HEK293T (cell line): Measurements from ENCODE around the gene LIMCH1.
"Not testable (repeated sequence)": the region's sequence is repeated elsewhere in the genome, so short reads cannot be mapped to it uniquely, and the experiment has no call there.

Source experiments
- CTCF ChIA-PET: fragments of 350-600 bp; formaldehyde crosslinking; extraction: SDS; loops from one replicate; lab custom pipeline; 2021; ENCODE audit warnings: antibody characterized with exemption, inconsistent platforms; lab: Yijun Ruan, JAX
- POLR2A ChIA-PET: fragments of 350-600 bp; formaldehyde crosslinking; extraction: SDS; loops from one replicate; lab custom pipeline; 2020; ENCODE audit warnings: antibody characterized with exemption, inconsistent platforms; lab: Yijun Ruan, JAX
- DNase-seq: peaks from one replicate; pipeline ENCODE4 v3.0.0; 2012; ENCODE audit warnings: mixed read lengths; ENCODE audit errors: extremely low spot score
- ARNT ChIP-seq: fragments of 450-650 bp; IDR thresholded peaks from 2 replicates; pipeline ENCODE4 v1.6.1; 2017; ENCODE audit warnings: mild to moderate bottlenecking
- BHLHE40 ChIP-seq: fragments of 450-650 bp; IDR thresholded peaks from 2 replicates; pipeline ENCODE4 v1.6.1; 2016; ENCODE audit warnings: mild to moderate bottlenecking, moderate library complexity, borderline replicate concordance
- CTBP1 ChIP-seq: fragments of 450-650 bp; IDR thresholded peaks from 2 replicates; pipeline ENCODE4 v1.6.1; 2016; ENCODE audit warnings: borderline replicate concordance
- ELF4 ChIP-seq: fragments of 450-650 bp; IDR thresholded peaks from 2 replicates; pipeline ENCODE4 v1.6.1; 2017; ENCODE audit warnings: antibody characterized with exemption
- FOXA1 ChIP-seq: fragments of 450-650 bp; IDR thresholded peaks from 2 replicates; pipeline ENCODE4 v1.6.1; 2016; ENCODE audit warnings: mild to moderate bottlenecking
- FOXK2 ChIP-seq: fragments of 450-650 bp; IDR thresholded peaks from 2 replicates; pipeline ENCODE4 v1.6.1; 2016; ENCODE audit warnings: mild to moderate bottlenecking
- FOXM1 ChIP-seq: fragments of 450-650 bp; IDR thresholded peaks from 2 replicates; pipeline ENCODE4 v1.6.1; 2017; ENCODE audit warnings: mild to moderate bottlenecking, borderline replicate concordance
- HDGF ChIP-seq: fragments of 450-650 bp; IDR thresholded peaks from 2 replicates; pipeline ENCODE4 v1.6.1; 2017; ENCODE audit warnings: antibody characterized with exemption, borderline replicate concordance
- L3MBTL2 ChIP-seq: fragments of 450-650 bp; conservative IDR thresholded peaks from 2 replicates; pipeline ENCODE4 v1.6.1; 2016; ENCODE audit warnings: mild to moderate bottlenecking
- LEF1 ChIP-seq: fragments of 450-650 bp; IDR thresholded peaks from 2 replicates; pipeline ENCODE4 v1.6.1; 2017; ENCODE audit warnings: mild to moderate bottlenecking, borderline replicate concordance
- NFRKB ChIP-seq: fragments of 450-650 bp; IDR thresholded peaks from 2 replicates; pipeline ENCODE4 v1.6.1; 2016; ENCODE audit warnings: mild to moderate bottlenecking, moderate library complexity
- SP1 ChIP-seq: fragments of 450-650 bp; IDR thresholded peaks from 2 replicates; pipeline ENCODE4 v1.6.1; 2017
- SUZ12 ChIP-seq: fragments of 450-650 bp; IDR thresholded peaks from 2 replicates; pipeline ENCODE4 v1.6.1; 2016; ENCODE audit warnings: mild to moderate bottlenecking
- TARDBP ChIP-seq: fragments of 450-650 bp; IDR thresholded peaks from 2 replicates; pipeline ENCODE4 v1.6.1; 2016
- ZNF384 ChIP-seq: fragments of 450-650 bp; IDR thresholded peaks from 2 replicates; pipeline ENCODE4 v1.6.1; 2016
- TF ChIP-seq, protein P1 (sequence below): fragments of 450-650 bp; IDR thresholded peaks from 2 replicates; pipeline ENCODE4 v1.6.1; 2016

LIMCH1 gene

DNA sequence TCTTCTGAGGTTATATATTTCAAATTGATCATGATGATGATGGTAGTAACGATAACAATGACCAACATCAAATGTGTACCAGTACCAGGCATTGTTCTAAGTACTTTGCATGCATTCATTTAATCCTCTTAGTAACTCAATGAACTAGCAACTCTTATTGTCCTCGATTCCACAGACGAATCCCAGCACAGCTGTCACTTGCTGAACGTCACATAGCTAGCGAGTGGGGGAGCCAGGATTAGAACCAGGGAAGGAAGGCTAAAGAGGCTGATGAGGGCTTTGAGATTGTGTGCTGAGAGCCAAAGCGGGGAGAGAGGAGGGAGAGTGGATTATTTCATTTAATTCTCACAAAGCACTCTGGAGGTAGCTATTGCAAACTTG, 106.9 kb downstream of the LIMCH1 start:
- CTCF ChIA-PET = interaction anchor here (0.9 kb wide), 1 partner anchor 8 kb away, joined by 4 read pairs; no protein-coding TSS in a partner anchor
- POLR2A ChIA-PET = no interaction called here
- no peak for DNase-seq
- TF ChIP-seq HDGF = no peak
- no peak for TF ChIP-seq TARDBP
- TF ChIP-seq SP1 = no peak
- TF ChIP-seq CTBP1 = no peak
- no peak for TF ChIP-seq ELF4
- no peak for TF ChIP-seq LEF1
- TF ChIP-seq FOXM1 = no peak
- no peak for TF ChIP-seq FOXA1
- no peak for TF ChIP-seq NFRKB
- TF ChIP-seq ZNF384 = no peak
- no peak for TF ChIP-seq L3MBTL2
- no peak for TF ChIP-seq ARNT
- TF ChIP-seq, protein P1, sequence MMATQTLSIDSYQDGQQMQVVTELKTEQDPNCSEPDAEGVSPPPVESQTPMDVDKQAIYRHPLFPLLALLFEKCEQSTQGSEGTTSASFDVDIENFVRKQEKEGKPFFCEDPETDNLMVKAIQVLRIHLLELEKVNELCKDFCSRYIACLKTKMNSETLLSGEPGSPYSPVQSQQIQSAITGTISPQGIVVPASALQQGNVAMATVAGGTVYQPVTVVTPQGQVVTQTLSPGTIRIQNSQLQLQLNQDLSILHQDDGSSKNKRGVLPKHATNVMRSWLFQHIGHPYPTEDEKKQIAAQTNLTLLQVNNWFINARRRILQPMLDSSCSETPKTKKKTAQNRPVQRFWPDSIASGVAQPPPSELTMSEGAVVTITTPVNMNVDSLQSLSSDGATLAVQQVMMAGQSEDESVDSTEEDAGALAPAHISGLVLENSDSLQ = no peak
- no peak for TF ChIP-seq BHLHE40
- TF ChIP-seq FOXK2 = no peak
- no peak for TF ChIP-seq SUZ12

DNA sequence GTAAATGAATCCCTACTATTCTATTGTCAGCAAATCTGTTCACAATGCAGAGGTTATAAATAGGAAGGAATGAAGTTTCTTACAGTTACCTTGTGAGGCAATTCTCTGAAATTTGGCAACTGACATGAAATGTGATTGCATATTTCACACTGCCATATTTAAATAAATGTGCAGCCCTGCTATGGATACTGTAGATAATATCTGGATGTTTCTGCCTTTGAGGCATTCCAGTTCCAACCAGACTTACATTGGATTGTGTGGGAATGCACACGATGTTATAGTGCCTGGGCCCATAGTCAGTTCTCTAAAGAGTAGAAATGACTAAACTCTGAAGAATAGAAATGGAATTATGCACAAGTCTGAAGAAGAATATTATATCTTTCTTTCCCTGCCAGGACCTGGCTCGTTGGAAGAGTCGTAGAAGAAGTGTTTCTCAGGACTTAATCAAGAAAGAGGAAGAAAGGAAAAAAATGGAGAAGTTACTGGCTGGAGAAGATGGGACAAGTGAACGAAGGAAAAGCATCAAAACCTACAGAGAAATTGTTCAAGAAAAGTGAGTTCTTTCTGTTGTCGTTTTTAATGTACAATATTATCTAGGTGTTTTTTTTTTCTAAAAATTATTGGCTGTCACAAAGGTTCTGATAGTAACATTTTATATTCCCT, 107.9 kb downstream of the LIMCH1 start:
- ChIA-PET CTCF (no interaction called here), POLR2A (no interaction called here)
- TF ChIP-seq HDGF = no peak
- no peak for TF ChIP-seq LEF1
- TF ChIP-seq FOXK2 = no peak
- no peak for TF ChIP-seq SUZ12
- no peak for TF ChIP-seq FOXM1
- TF ChIP-seq CTBP1 = no peak
- TF ChIP-seq FOXA1 = no peak
- TF ChIP-seq, protein P1 = no peak
- TF ChIP-seq SP1 = no peak
- no peak for TF ChIP-seq L3MBTL2
- DNase-seq = no peak

DNA sequence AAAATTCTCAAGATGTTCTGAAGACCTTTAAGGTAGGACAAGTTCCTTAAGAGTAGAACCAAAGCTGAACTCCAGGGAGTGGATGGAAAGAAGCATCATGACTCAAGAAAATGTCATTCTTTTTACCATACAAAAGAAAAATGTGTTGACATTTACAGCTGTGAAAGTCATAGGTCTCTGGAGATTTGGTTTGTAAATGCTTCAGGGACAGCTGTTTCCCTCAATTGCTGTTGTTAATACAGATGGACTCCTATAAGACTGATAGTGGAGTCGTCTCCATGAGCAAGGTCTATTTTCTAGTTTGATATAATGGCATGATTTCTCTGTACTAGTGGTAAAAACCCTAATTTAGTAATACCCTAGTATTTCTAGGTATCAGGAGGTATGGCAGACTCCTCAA, 108.9 kb downstream of the LIMCH1 start:
- DNase-seq = no peak
- no peak for TF ChIP-seq BHLHE40
- TF ChIP-seq FOXM1 = no peak
- TF ChIP-seq L3MBTL2 = no peak
- ChIA-PET CTCF (interaction anchor here (1.0 kb wide), 1 partner anchor 364 kb away, joined by 4 read pairs; no protein-coding TSS in a partner anchor), POLR2A (no interaction called here)

DNA sequence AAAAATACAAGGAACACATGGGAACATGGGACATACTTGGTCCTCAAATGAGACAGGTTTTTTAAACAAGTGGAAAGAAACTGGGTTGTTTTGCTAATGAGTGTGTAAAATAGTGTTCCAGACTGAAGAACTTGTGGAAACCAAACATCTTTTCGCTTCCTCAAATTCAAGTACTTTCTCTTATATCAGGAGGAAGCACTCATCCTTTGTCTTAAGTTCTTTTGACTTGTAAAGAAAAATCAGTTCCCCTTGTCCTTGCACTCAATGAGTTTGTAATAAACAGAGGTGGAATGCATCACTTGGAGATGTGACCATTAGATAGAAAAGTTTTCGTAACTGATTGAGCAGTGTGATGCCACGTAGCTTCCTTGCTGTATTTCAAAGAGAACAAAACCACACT, 109.4 kb downstream of the LIMCH1 start:
- POLR2A ChIA-PET = no interaction called here
- TF ChIP-seq LEF1 (no peak), ELF4 (no peak), ARNT (no peak), ZNF384 (no peak), BHLHE40 (no peak), FOXM1 (no peak), NFRKB (no peak), L3MBTL2 (no peak), SUZ12 (no peak), SP1 (no peak), CTBP1 (no peak)
- no peak for DNase-seq
- CTCF ChIA-PET = interaction anchor here (1.0 kb wide), 1 partner anchor 365 kb away, joined by 4 read pairs; no protein-coding TSS in a partner anchor

DNA sequence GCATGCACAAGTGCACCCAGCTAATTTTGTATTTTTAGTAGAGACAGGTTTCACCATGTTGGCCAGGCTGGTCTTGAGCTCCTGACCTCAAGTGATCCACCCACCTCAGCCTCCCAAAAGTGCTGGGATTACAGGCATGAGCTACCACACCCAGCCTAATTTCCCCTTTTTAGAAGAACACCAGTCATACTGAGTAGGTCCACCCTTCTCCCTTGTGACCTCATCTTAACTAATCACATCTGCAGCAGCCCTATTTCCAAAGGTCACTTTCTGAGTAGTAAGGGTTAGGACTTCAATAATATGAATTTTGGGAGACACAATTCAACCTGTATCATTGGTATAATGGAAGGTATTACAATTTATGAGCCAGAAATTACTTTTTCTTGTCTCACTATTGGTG, 113.2 kb downstream of the LIMCH1 start:
- ChIA-PET CTCF (interaction anchor here (0.8 kb wide), 1 partner anchor 78 kb away, joined by 3 read pairs; no protein-coding TSS in a partner anchor), POLR2A (interaction anchor here (0.7 kb wide), 1 partner anchor 395 kb away, joined by 3 read pairs; the partner anchor contains the start of gene UCHL1)
- not testable (repeated sequence) for DNase-seq

DNA sequence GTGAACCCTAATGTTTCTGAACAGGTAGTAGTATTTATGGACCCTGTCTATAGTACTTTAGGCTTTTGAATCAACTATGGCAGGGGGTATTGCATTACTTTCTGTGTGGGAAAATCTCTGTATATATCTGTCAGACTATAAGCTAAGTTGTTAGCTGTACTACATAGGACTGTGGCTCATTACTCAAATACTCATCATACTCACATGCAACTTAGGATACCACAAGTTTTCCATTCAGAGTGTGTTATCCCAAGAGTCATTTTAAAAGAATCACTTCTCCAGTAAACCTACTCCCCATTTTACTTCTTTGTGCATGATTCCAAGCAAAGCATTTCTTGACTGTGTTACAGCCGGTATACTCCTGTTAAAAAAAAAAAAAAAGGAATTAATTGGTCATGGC, 115.0 kb downstream of the LIMCH1 start:
- CTCF ChIA-PET = interaction anchor here (0.6 kb wide), 1 partner anchor 8 kb away, joined by 4 read pairs; no protein-coding TSS in a partner anchor
- DNase-seq = no peak
- TF ChIP-seq L3MBTL2 = no peak
- no peak for TF ChIP-seq BHLHE40
- TF ChIP-seq SP1 = no peak
- POLR2A ChIA-PET = no interaction called here

DNA sequence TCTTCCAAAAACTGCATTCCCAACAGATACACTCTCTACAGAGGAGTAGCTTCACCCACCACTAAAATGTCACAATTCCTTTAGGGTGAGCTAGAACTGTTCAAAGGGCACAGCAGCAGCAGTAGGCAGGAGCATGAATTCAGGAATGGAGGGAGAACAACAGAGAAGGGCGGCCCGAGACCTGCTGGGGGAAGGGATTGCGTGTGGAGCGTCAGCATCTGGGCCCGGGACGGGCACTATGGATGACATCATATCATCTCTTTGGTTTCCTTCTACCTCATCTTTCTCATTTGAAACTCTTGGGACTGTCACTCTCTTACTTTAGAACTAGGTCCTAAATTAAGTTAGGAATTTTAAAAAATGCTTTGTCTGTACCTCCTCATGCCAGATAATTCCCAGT, 115.6 kb downstream of the LIMCH1 start:
- TF ChIP-seq BHLHE40 (no peak), L3MBTL2 (no peak), FOXA1 (no peak), FOXK2 (no peak), CTBP1 (no peak), SUZ12 (no peak), ZNF384 (no peak), NFRKB (no peak), HDGF (no peak), ARNT (no peak), SP1 (no peak), ELF4 (no peak), TARDBP (no peak), LEF1 (no peak), FOXM1 (no peak)
- TF ChIP-seq, protein P1 = no peak
- CTCF ChIA-PET = interaction anchor here (0.6 kb wide), 1 partner anchor 9 kb away, joined by 4 read pairs; no protein-coding TSS in a partner anchor
- POLR2A ChIA-PET = no interaction called here
- DNase-seq = no peak
